ENCODE measurements around the gene ENTREP3. TPM values are rescaled to one million over a fixed set of nuclear protein-coding genes. Genes with fewer than 3 reads are reported as not detected.
"Not testable (repeated sequence)": the region's sequence is repeated elsewhere in the genome, so short reads cannot be mapped to it uniquely, and the experiment has no call there.

The ENTREP3 gene
- total and polyA plus RNA-seq, 2 donors from 2014 or later: 19.8 to 22.8 TPM

- Histone ChIP-seq H3K4me3 (ENCODE audit: low read length in 3 of 3) (no peak overlapping the region), H3K4me1 (ENCODE audit: control insufficient read depth in 2 of 3, insufficient read depth in 2 of 3, low read depth in 1 of 3, low read length in 3 of 3) (no peaks in the 10 kb centered on the region)
- intact Hi-C loops (cut with DNase I): no loop called here
Measured at GRCh38 chr1:155294520-155295182, 39.4 kb upstream of the ENTREP3 start.

GRCh38 chr1:155293086-155293749, 37.9 kb upstream of the ENTREP3 start:
- TF ChIP-seq CTCF (IDR thresholded peaks at IDR 0.05; ENCODE audit: borderline replicate concordance, extremely low read depth, insufficient read depth): no peak
- intact Hi-C loops (cut with DNase I): no loop called here
- H3K27ac ChIP-seq (ENCODE audit: low read depth in 2 of 2, low read length in 2 of 2): no peak overlapping the region
- H3K9me3 ChIP-seq (ENCODE audit: control insufficient read depth in 2 of 3, insufficient read depth in 1 of 3, low read length in 3 of 3): no peaks in the 10 kb centered on the region
- no peaks in the 10 kb centered on the region for H3K4me1 ChIP-seq (ENCODE audit: control insufficient read depth in 2 of 3, insufficient read depth in 2 of 3, low read depth in 1 of 3, low read length in 3 of 3)
- FAIRE-seq: no peak
- H3K36me3 ChIP-seq (ENCODE audit: control insufficient read depth in 2 of 3, insufficient read depth in 3 of 3, low read length in 3 of 3): no peaks in the 10 kb centered on the region
- H3K9ac ChIP-seq (ENCODE audit: low read length in 3 of 3): no peak overlapping the region
- H3K4me3 ChIP-seq (ENCODE audit: low read length in 3 of 3): no peak overlapping the region
- peaks cover 19% of the 10 kb centered on the region for H3K27me3 ChIP-seq (ENCODE audit: control insufficient read depth, insufficient read depth, low read length)
- DNase-seq: no peak

More at GRCh38 chr1:155294520-155295182, 39.4 kb upstream of the ENTREP3 start:
- Histone ChIP-seq H3K9me3 (ENCODE audit: control insufficient read depth in 2 of 3, insufficient read depth in 1 of 3, low read length in 3 of 3) (no peaks in the 10 kb centered on the region), H3K9ac (ENCODE audit: low read length in 3 of 3) (no peak overlapping the region), H3K27ac (ENCODE audit: low read depth in 2 of 2, low read length in 2 of 2) (no peak overlapping the region), H3K27me3 (ENCODE audit: control insufficient read depth, insufficient read depth, low read length) (peaks cover 19% of the 10 kb centered on the region), H3K36me3 (ENCODE audit: control insufficient read depth in 2 of 3, insufficient read depth in 3 of 3, low read length in 3 of 3) (no peaks in the 10 kb centered on the region)
- DNase-seq (no peak), FAIRE-seq (no peak)
- no peak for TF ChIP-seq CTCF (IDR thresholded peaks at IDR 0.05; ENCODE audit: borderline replicate concordance, extremely low read depth, insufficient read depth)

- H3K27ac ChIP-seq (ENCODE audit: low read depth in 2 of 2, low read length in 2 of 2); intact Hi-C loops (cut with DNase I); H3K4me1 ChIP-seq (ENCODE audit: control insufficient read depth in 2 of 3, insufficient read depth in 2 of 3, low read depth in 1 of 3, low read length in 3 of 3); DNase-seq; H3K36me3 ChIP-seq (ENCODE audit: control insufficient read depth in 2 of 3, insufficient read depth in 3 of 3, low read length in 3 of 3); H3K9me3 ChIP-seq (ENCODE audit: control insufficient read depth in 2 of 3, insufficient read depth in 1 of 3, low read length in 3 of 3); FAIRE-seq; H3K9ac ChIP-seq (ENCODE audit: low read length in 3 of 3); H3K4me3 ChIP-seq (ENCODE audit: low read length in 3 of 3): not testable (repeated sequence)
- peaks cover 18% of the 10 kb centered on the region for H3K27me3 ChIP-seq (ENCODE audit: control insufficient read depth, insufficient read depth, low read length)
Measured at GRCh38 chr1:155291006-155291405, 35.7 kb upstream of the ENTREP3 start.

- intact Hi-C loops (cut with DNase I): no loop called here
- Histone ChIP-seq H3K9ac (ENCODE audit: low read length in 3 of 3) (no peak overlapping the region), H3K9me3 (ENCODE audit: control insufficient read depth in 2 of 3, insufficient read depth in 1 of 3, low read length in 3 of 3) (no peaks in the 10 kb centered on the region), H3K36me3 (ENCODE audit: control insufficient read depth in 2 of 3, insufficient read depth in 3 of 3, low read length in 3 of 3) (no peaks in the 10 kb centered on the region), H3K4me3 (ENCODE audit: low read length in 3 of 3) (no peak overlapping the region), H3K27ac (ENCODE audit: low read depth in 2 of 2, low read length in 2 of 2) (no peak overlapping the region), H3K4me1 (ENCODE audit: control insufficient read depth in 2 of 3, insufficient read depth in 2 of 3, low read depth in 1 of 3, low read length in 3 of 3) (no peaks in the 10 kb centered on the region), H3K27me3 (ENCODE audit: control insufficient read depth, insufficient read depth, low read length) (no peaks in the 10 kb centered on the region)
- no peak for TF ChIP-seq CTCF (IDR thresholded peaks at IDR 0.05; ENCODE audit: borderline replicate concordance, extremely low read depth, insufficient read depth)
- DNase-seq (no peak), FAIRE-seq (no peak)
Measured at GRCh38 chr1:155287987-155288543, 32.8 kb upstream of the ENTREP3 start.

All from kidney (tissue), 14 donors.